ENCODE results near the gene G6PC3.
"Not testable (repeated sequence)": the region's sequence is repeated elsewhere in the genome, so short reads cannot be mapped to it uniquely, and the experiment has no call there.

Gene G6PC3

GRCh38 chr17:44085908-44086307, 15.4 kb downstream of the G6PC3 start:
- DNase-seq: no peak

GRCh38 chr17:44086364-44087311, 16.1 kb downstream of the G6PC3 start:
- DNase-seq: no peak

GRCh38 chr17:44087319-44087718, 16.8 kb downstream of the G6PC3 start:
- DNase-seq: no peak

- DNase-seq: no peak
Measured at GRCh38 chr17:44088254-44088653, 17.7 kb downstream of the G6PC3 start.

GRCh38 chr17:44091200-44091997, 20.9 kb downstream of the G6PC3 start:
- no peak for DNase-seq

GRCh38 chr17:44092051-44092450, 21.5 kb downstream of the G6PC3 start:
- DNase-seq: no peak

- no peak for DNase-seq
Measured at GRCh38 chr17:44093231-44093900, 22.8 kb downstream of the G6PC3 start.

- DNase-seq: no peak
Measured at GRCh38 chr17:44094701-44095387, 24.3 kb downstream of the G6PC3 start.

GRCh38 chr17:44095388-44095646, 24.8 kb downstream of the G6PC3 start:
- no peak for DNase-seq

- no peak for DNase-seq
Measured at GRCh38 chr17:44095647-44096496, 25.3 kb downstream of the G6PC3 start.

- no peak for DNase-seq
Measured at GRCh38 chr17:44097110-44097958, 26.8 kb downstream of the G6PC3 start.

- DNase-seq: not testable (repeated sequence)
Measured at GRCh38 chr17:44101858-44102257, 31.3 kb downstream of the G6PC3 start.

GRCh38 chr17:44102849-44103622, 32.5 kb downstream of the G6PC3 start:
- no peak for DNase-seq

GRCh38 chr17:44105483-44105882, 34.9 kb downstream of the G6PC3 start:
- no peak for DNase-seq

GRCh38 chr17:44105941-44106340, 35.4 kb downstream of the G6PC3 start:
- no peak for DNase-seq

- DNase-seq: no peak
Measured at GRCh38 chr17:44106801-44107200, 36.3 kb downstream of the G6PC3 start.

GRCh38 chr17:44108440-44109311, 38.1 kb downstream of the G6PC3 start:
- no peak for DNase-seq

- no peak for DNase-seq
Measured at GRCh38 chr17:44109312-44109630, 38.7 kb downstream of the G6PC3 start.

- no peak for DNase-seq
Measured at GRCh38 chr17:44110011-44110686, 39.6 kb downstream of the G6PC3 start.

All from NCI-H1048 (cell line).